CD14-positive monocyte (primary cell): ENCODE results near the gene ATG7. TPM values are rescaled to one million over a fixed set of nuclear protein-coding genes. Genes with fewer than 3 reads are reported as not detected.

ENCODE experiments used
- DNase-seq, 3 donors: peaks; one replicate each; pipeline ENCODE4 v3.0.0-alpha.2; 2011 to 2022
- H2AFZ ChIP-seq: 2 replicates; pipeline ENCODE4 v1.6.0; 2012; ENCODE audit warnings: mild to moderate bottlenecking, low read depth, low read length, inconsistent platforms; ENCODE audit not compliant: insufficient read depth, poor library complexity, severe bottlenecking
- H3K27ac ChIP-seq, 2 donors: 1 replicate in 1 of 2; 2 replicates in 1 of 2; pipeline ENCODE4 v1.5.1; 2012 to 2013; ENCODE audit warnings: low read length in 2 of 2, control low read depth in 1 of 2, inconsistent platforms in 1 of 2, low read depth in 1 of 2, mild to moderate bottlenecking in 1 of 2
- H3K27me3 ChIP-seq, 2 donors: one replicate each; pipeline versions ENCODE4 v1.6.0 to v1.6.1; 2011 to 2013; ENCODE audit warnings: low read length in 2 of 2; ENCODE audit not compliant: control insufficient read depth in 2 of 2, insufficient read depth in 2 of 2
- H3K36me3 ChIP-seq, 2 donors: replicated peaks in 1 of 2; 1 replicate in 1 of 2; 2 replicates in 1 of 2; pipeline versions ENCODE4 v1.5.1 to v1.6.1; 2012 to 2013; ENCODE audit warnings: low read length in 2 of 2, control low read depth in 1 of 2, inconsistent platforms in 1 of 2, mild to moderate bottlenecking in 1 of 2; ENCODE audit not compliant: insufficient read depth in 2 of 2, control insufficient read depth in 1 of 2
- H3K4me1 ChIP-seq, 2 donors: 1 replicate in 1 of 2; 2 replicates in 1 of 2; pipeline versions ENCODE4 v1.5.1 to v1.6.1; 2012 to 2013; ENCODE audit warnings: low read length in 2 of 2, control low read depth in 1 of 2, inconsistent platforms in 1 of 2, mild to moderate bottlenecking in 1 of 2, moderate library complexity in 1 of 2; ENCODE audit not compliant: insufficient read depth in 2 of 2, control insufficient read depth in 1 of 2
- H3K4me2 ChIP-seq: replicated peaks from 2 replicates; pipeline ENCODE3; 2012; ENCODE audit warnings: low read length, moderate library complexity, mild to moderate bottlenecking; ENCODE audit not compliant: poor library complexity, severe bottlenecking; ENCODE audit errors: extremely low read depth
- H3K4me3 ChIP-seq, 3 experiments: fragments of 200-600 bp in 1 of 3; sonication (generic) in 1 of 3; replicated peaks in 1 of 3; 1 replicate in 2 of 3; 2 replicates in 1 of 3; pipeline ENCODE4 v1.5.1; 2011 to 2013; ENCODE audit warnings: low read length in 3 of 3, mild to moderate bottlenecking in 3 of 3, control low read depth in 2 of 3, low read depth in 2 of 3, inconsistent platforms in 1 of 3, moderate library complexity in 1 of 3
- H3K79me2 ChIP-seq: 2 replicates; pipeline ENCODE4 v1.6.0; 2012; ENCODE audit warnings: mild to moderate bottlenecking, control low read depth, inconsistent platforms, low read length, moderate library complexity; ENCODE audit not compliant: insufficient read depth
- H3K9ac ChIP-seq: 2 replicates; pipeline ENCODE4 v1.6.0; 2017; ENCODE audit warnings: low read length, mild to moderate bottlenecking; ENCODE audit not compliant: insufficient read depth, poor library complexity, severe bottlenecking
- H3K9me3 ChIP-seq, 2 donors: replicated peaks in 1 of 2; 1 replicate in 1 of 2; 2 replicates in 1 of 2; pipeline versions ENCODE4 v1.5.1 to v1.6.1; 2012 to 2013; ENCODE audit warnings: low read length in 2 of 2, control low read depth in 1 of 2; ENCODE audit not compliant: control insufficient read depth in 1 of 2, insufficient read depth in 1 of 2
- H4K20me1 ChIP-seq: 2 replicates; pipeline ENCODE4 v1.6.0; 2012; ENCODE audit warnings: mild to moderate bottlenecking, low read length, control low read depth, moderate library complexity; ENCODE audit not compliant: insufficient read depth
- H3K27ac Mint-ChIP-seq, 7 donors: one replicate each; pipeline ENCODE4 v1.8.0; 2020; ENCODE audit warnings: mild to moderate bottlenecking in 7 of 7, mixed read lengths in 7 of 7, moderate library complexity in 6 of 7, inconsistent platforms in 2 of 7
- H3K27me3 Mint-ChIP-seq, 3 donors: one replicate each; pipeline ENCODE4 v1.8.0; 2021 to 2022; ENCODE audit warnings: low read depth in 3 of 3, mild to moderate bottlenecking in 3 of 3, mixed read lengths in 3 of 3, moderate library complexity in 3 of 3, inconsistent platforms in 1 of 3
- H3K36me3 Mint-ChIP-seq, 2 donors: one replicate each; pipeline ENCODE4 v1.8.0; 2020; ENCODE audit warnings: mixed read lengths in 2 of 2, inconsistent platforms in 1 of 2, mild to moderate bottlenecking in 1 of 2
- H3K4me1 Mint-ChIP-seq: one replicate; pipeline ENCODE4 v1.8.0; 2020; ENCODE audit warnings: mild to moderate bottlenecking, mixed read lengths
- H3K4me3 Mint-ChIP-seq, 2 donors: one replicate each; pipeline ENCODE4 v1.8.0; 2020; ENCODE audit warnings: mild to moderate bottlenecking in 2 of 2, mixed read lengths in 2 of 2, moderate library complexity in 1 of 2
- H3K9me3 Mint-ChIP-seq, 7 donors: one replicate each; pipeline ENCODE4 v1.8.0; 2020 to 2022; ENCODE audit warnings: mixed read lengths in 7 of 7, mild to moderate bottlenecking in 6 of 7, moderate library complexity in 6 of 7, inconsistent platforms in 2 of 7
- CTCF ChIP-seq: fragments of 200-600 bp; IDR thresholded peaks from one replicate; pipeline ENCODE4 v1.8.0; 2022; ENCODE audit warnings: antibody characterized with exemption, mild to moderate bottlenecking
- WGBS: methylation state at CpG from one replicate; pipeline ENCODE4 v1.1.5; 2013; ENCODE audit warnings: missing lambda C conversion rate; ENCODE audit not compliant: insufficient coverage; 5-methylcytosine and 5-hydroxymethylcytosine counted together
- intact Hi-C, 2 donors: fragments of 100-400 bp; cut with micrococcal nuclease; formaldehyde crosslinking; loops; one replicate each; pipeline versions ENCODE4 v1.15.0 to v1.15.1; 2023
- polyA plus RNA-seq, 3 donors: library from polyadenylated mRNA; depleted of rRNA in 1 of 3; unstranded in 2 of 3; stranded (reverse) in 1 of 3; fragments of 300-500 nt in 2 of 3; fragments of >200 nt in 1 of 3; fragmentation: Illumina TruSeq in 2 of 3; gene quantifications; 1 replicate in 2 of 3; 2 replicates in 1 of 3; pipeline ENCODE4 v1.2.3, GENCODE V29; 2012 to 2021

Gene ATG7
- polyA plus RNA-seq, 3 donors, result 57.4 to 101 (median 89.7) TPM

- no peak overlapping the region for H3K9ac ChIP-seq
- H3K27me3 ChIP-seq, result no peaks in the 10 kb centered on the region
- peaks cover 46 to 89% of the 10 kb centered on the region in 2 donors for H3K36me3 ChIP-seq
- no peak overlapping the region for H3K4me3 ChIP-seq
- no CpG with 5 or more reads among the region's 2 CpGs for WGBS
- no peak overlapping the region for H2AFZ ChIP-seq
- intact Hi-C loops, result no loop called here
- H3K27ac ChIP-seq, result no peak overlapping the region
- peaks cover 0 to 2% (median 0%) of the 10 kb centered on the region in 7 donors for H3K9me3 Mint-ChIP-seq
- peaks cover 56 to 74% of the 10 kb centered on the region in 2 donors for H3K36me3 Mint-ChIP-seq
- no peak for DNase-seq
- no peaks in the 10 kb centered on the region for H3K9me3 ChIP-seq
- H3K4me1 ChIP-seq, result no peaks in the 10 kb centered on the region
- H3K4me3 Mint-ChIP-seq, result no peak overlapping the region
- H4K20me1 ChIP-seq, result peaks cover 77% of the 10 kb centered on the region
- TF ChIP-seq CTCF, result no peak
- H3K4me1 Mint-ChIP-seq, result peaks cover 2% of the 10 kb centered on the region
- peaks cover 4% of the 10 kb centered on the region for H3K79me2 ChIP-seq
- H3K4me2 ChIP-seq, result no peak overlapping the region
- no peak overlapping the region for H3K27ac Mint-ChIP-seq
- no peaks in the 10 kb centered on the region for H3K27me3 Mint-ChIP-seq
These were observed 120.6 kb downstream of the ATG7 start for GRCh38 chr3:11392860-11393114.

DNA sequence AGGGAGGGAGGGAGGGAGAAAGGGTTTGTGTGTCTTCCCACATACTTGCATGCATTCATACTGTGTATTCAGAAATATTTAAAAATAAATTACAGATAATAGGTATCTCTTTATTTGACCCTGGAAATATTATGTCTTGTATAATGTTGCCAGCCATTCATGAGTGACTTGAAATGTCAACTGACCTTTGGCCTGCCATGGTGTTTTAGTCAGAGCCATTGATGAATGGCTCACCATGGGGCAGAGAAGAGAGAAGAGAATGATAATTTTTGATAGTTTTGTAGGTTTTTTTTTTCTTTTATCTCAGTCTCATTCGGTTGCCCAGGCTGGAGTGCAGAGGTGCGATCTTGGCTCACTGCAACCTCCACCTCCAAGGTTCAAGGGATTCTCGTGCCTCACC is 121.2 kb downstream of the ATG7 start:
- H3K9me3 ChIP-seq, result no peaks in the 10 kb centered on the region
- WGBS, result no CpG with 5 or more reads among the region's 3 CpGs
- H3K4me2 ChIP-seq, result no peak overlapping the region
- peaks cover 42 to 85% of the 10 kb centered on the region in 2 donors for H3K36me3 ChIP-seq
- peaks cover 2% of the 10 kb centered on the region for H3K4me1 Mint-ChIP-seq
- H2AFZ ChIP-seq, result no peak overlapping the region
- no peaks in the 10 kb centered on the region for H3K27me3 ChIP-seq
- H3K4me3 Mint-ChIP-seq, result no peak overlapping the region
- H3K9ac ChIP-seq, result no peak overlapping the region
- H3K27me3 Mint-ChIP-seq, result no peaks in the 10 kb centered on the region
- H3K79me2 ChIP-seq, result peaks cover 4% of the 10 kb centered on the region
- no peaks in the 10 kb centered on the region for H3K4me1 ChIP-seq
- no peak overlapping the region for H3K27ac Mint-ChIP-seq
- H3K9me3 Mint-ChIP-seq, result peaks cover 0 to 2% (median 0%) of the 10 kb centered on the region in 7 donors
- H3K4me3 ChIP-seq, result no peak overlapping the region
- H4K20me1 ChIP-seq, result peaks cover 72% of the 10 kb centered on the region
- peaks cover 56 to 75% of the 10 kb centered on the region in 2 donors for H3K36me3 Mint-ChIP-seq
- no peak for DNase-seq
- intact Hi-C loops, result no loop called here
- no peak overlapping the region for H3K27ac ChIP-seq
- no peak for TF ChIP-seq CTCF
